HEK293 (cell line): ENCODE results near the gene ABHD8.
A peak's percentile ranks its signal among the peaks of the same experiment; 100 is the strongest.
"Not testable (repeated sequence)": the region's sequence is repeated elsewhere in the genome, so short reads cannot be mapped to it uniquely, and the experiment has no call there.

Experiments used
- CTCF ChIA-PET: fragments of 350-600 bp; formaldehyde crosslinking; extraction: SDS; loops from one replicate; lab custom pipeline; 2021; ENCODE audit warnings: antibody characterized with exemption; lab: Yijun Ruan, JAX
- POLR2A ChIA-PET: fragments of 300-600 bp; formaldehyde crosslinking; extraction: SDS; loops from one replicate; lab custom pipeline; 2020; ENCODE audit warnings: antibody characterized with exemption, inconsistent platforms; lab: Yijun Ruan, JAX
- H3K27ac ChIP-seq: fragments of 200-500 bp; sonication (Bioruptor generic); 2 replicates; pipeline ENCODE4 v1.5.1; 2014; ENCODE audit warnings: low read depth, low read length, control low read depth, inconsistent platforms; ENCODE audit errors: extremely low read depth
- H3K36me3 ChIP-seq, 2 experiments: fragments of 200-500 bp in 1 of 2; sonication (Bioruptor generic) in 1 of 2; 1 replicate in 1 of 2; 2 replicates in 1 of 2; pipeline ENCODE4 v1.5.1; 2014 to 2017; ENCODE audit warnings: inconsistent platforms in 2 of 2, low read length in 2 of 2; ENCODE audit not compliant: control insufficient read depth in 2 of 2, insufficient read depth in 1 of 2
- H3K4me1 ChIP-seq: fragments of 200-500 bp; sonication (Bioruptor generic); 2 replicates; pipeline ENCODE4 v1.5.1; 2014; ENCODE audit warnings: mild to moderate bottlenecking, low read length, inconsistent platforms; ENCODE audit not compliant: control insufficient read depth, insufficient read depth
- H3K4me3 ChIP-seq: 2 replicates; pipeline ENCODE4 v1.5.1; 2011; ENCODE audit warnings: low read depth, mild to moderate bottlenecking, control low read depth, low read length, moderate library complexity
- H3K9me3 ChIP-seq: fragments of 200-500 bp; sonication (Bioruptor generic); 2 replicates; pipeline ENCODE4 v1.5.1; 2014; ENCODE audit warnings: low read depth, low read length, inconsistent platforms; ENCODE audit not compliant: control insufficient read depth, insufficient read depth
- HIC1 ChIP-seq: fragments of 450-650 bp; formaldehyde crosslinking; IDR thresholded peaks from 2 replicates; pipeline ENCODE4 v1.5.1; 2016; ENCODE audit warnings: missing biosample characterization, missing genetic modification characterization
- KLF1 ChIP-seq: fragments of 450-650 bp; formaldehyde crosslinking; IDR thresholded peaks from 2 replicates; pipeline ENCODE4 v1.5.1; 2016; ENCODE audit warnings: missing biosample characterization, missing genetic modification characterization
- KLF10 ChIP-seq: fragments of 450-650 bp; IDR thresholded peaks from 2 replicates; pipeline ENCODE4 v1.5.1; 2018; ENCODE audit warnings: missing biosample characterization, mild to moderate bottlenecking, missing genetic modification characterization
- KLF16 ChIP-seq: fragments of 450-650 bp; formaldehyde crosslinking; IDR thresholded peaks from 2 replicates; pipeline ENCODE4 v1.5.1; 2017; ENCODE audit warnings: missing biosample characterization, missing genetic modification characterization
- KLF8 ChIP-seq: fragments of 450-650 bp; formaldehyde crosslinking; IDR thresholded peaks from 2 replicates; pipeline ENCODE4 v1.5.1; 2016; ENCODE audit warnings: missing biosample characterization, missing genetic modification characterization
- KLF9 ChIP-seq: fragments of 450-650 bp; formaldehyde crosslinking; IDR thresholded peaks from 2 replicates; pipeline ENCODE4 v1.5.1; 2016; ENCODE audit warnings: missing biosample characterization, missing genetic modification characterization, low read depth
- OSR2 ChIP-seq: fragments of 450-650 bp; formaldehyde crosslinking; IDR thresholded peaks from 2 replicates; pipeline ENCODE4 v1.5.1; 2016; ENCODE audit warnings: missing biosample characterization, missing genetic modification characterization
- PRDM1 ChIP-seq: fragments of 450-650 bp; formaldehyde crosslinking; IDR thresholded peaks from 2 replicates; pipeline ENCODE4; 2016; ENCODE audit warnings: missing biosample characterization, missing genetic modification characterization
- REPIN1 ChIP-seq: fragments of 450-650 bp; formaldehyde crosslinking; IDR thresholded peaks from 2 replicates; pipeline ENCODE4 v1.5.1; 2017; ENCODE audit warnings: missing biosample characterization, missing genetic modification characterization, low read depth
- SP3 ChIP-seq: fragments of 450-650 bp; formaldehyde crosslinking; IDR thresholded peaks from 2 replicates; pipeline ENCODE4 v1.5.1; 2016; ENCODE audit warnings: missing biosample characterization, missing genetic modification characterization
- ZBTB8A ChIP-seq: fragments of 450-650 bp; formaldehyde crosslinking; IDR thresholded peaks from 2 replicates; pipeline ENCODE4 v1.5.1; 2016; ENCODE audit warnings: missing biosample characterization, missing genetic modification characterization
- ZIC2 ChIP-seq: fragments of 450-650 bp; formaldehyde crosslinking; IDR thresholded peaks from 2 replicates; pipeline ENCODE4 v1.5.1; 2016; ENCODE audit warnings: missing biosample characterization, missing genetic modification characterization
- ZNF10 ChIP-seq: fragments of 450-650 bp; formaldehyde crosslinking; IDR thresholded peaks from 2 replicates; pipeline ENCODE4 v1.5.1; 2017; ENCODE audit warnings: missing biosample characterization, missing genetic modification characterization
- ZNF132 ChIP-seq: fragments of 450-650 bp; formaldehyde crosslinking; IDR thresholded peaks from 2 replicates; pipeline ENCODE4 v1.5.1; 2017; ENCODE audit warnings: missing biosample characterization, missing genetic modification characterization, borderline replicate concordance
- ZNF510 ChIP-seq: fragments of 450-650 bp; formaldehyde crosslinking; IDR thresholded peaks from 2 replicates; pipeline ENCODE4 v1.5.1; 2018; ENCODE audit warnings: mild to moderate bottlenecking, missing genetic modification characterization, missing biosample characterization; ENCODE audit not compliant: insufficient replicate concordance
- ZNF560 ChIP-seq: fragments of 450-650 bp; formaldehyde crosslinking; IDR thresholded peaks from 2 replicates; pipeline ENCODE4 v1.5.1; 2017; ENCODE audit warnings: missing biosample characterization, missing genetic modification characterization, borderline replicate concordance
- ZNF600 ChIP-seq: fragments of 450-650 bp; formaldehyde crosslinking; IDR thresholded peaks from 2 replicates; pipeline ENCODE4 v1.5.1; 2016; ENCODE audit warnings: missing biosample characterization, missing genetic modification characterization
- ZNF654 ChIP-seq: fragments of 450-650 bp; formaldehyde crosslinking; IDR thresholded peaks from 2 replicates; pipeline ENCODE4 v1.5.1; 2016; ENCODE audit warnings: low read depth, missing biosample characterization, missing genetic modification characterization
- ZNF677 ChIP-seq: fragments of 450-650 bp; IDR thresholded peaks from 2 replicates; pipeline ENCODE4 v1.5.0; 2018; ENCODE audit warnings: missing biosample characterization, mild to moderate bottlenecking, missing genetic modification characterization, moderate library complexity
- ZNF776 ChIP-seq: fragments of 450-650 bp; formaldehyde crosslinking; IDR thresholded peaks from 2 replicates; pipeline ENCODE4 v1.5.0; 2017; ENCODE audit warnings: missing biosample characterization, missing genetic modification characterization, borderline replicate concordance

The ABHD8 gene

GRCh38 chr19:17296273-17296672 is 7.0 kb downstream of the ABHD8 start:
- Histone ChIP-seq H3K36me3 (peaks cover 0 to 53% of the 10 kb centered on the region in 2 experiments; a peak in 2 of 3 replicates), H3K4me1 (no peaks in the 10 kb centered on the region), H3K9me3 (no peaks in the 10 kb centered on the region), H3K27ac (no peak overlapping the region), H3K4me3 (no peak overlapping the region)
- POLR2A ChIA-PET, result interaction anchor here (0.6 kb wide), 1 partner anchor 9 kb away, joined by 3 read pairs; no protein-coding TSS in a partner anchor
- TF ChIP-seq ZNF654 (tag by site-specific recombination), result peak; percentile 40
- TF ChIP-seq OSR2, result peak; percentile 15; the same call in 1 of the 2 replicates
- no peak for TF ChIP-seq ZNF776
- no peak for TF ChIP-seq REPIN1 (tag by site-specific recombination)
- TF ChIP-seq ZNF600 (tag by site-specific recombination), result peak; percentile 70
- TF ChIP-seq PRDM1 (tag by site-specific recombination), result peak; percentile 34; the same call in 1 of the 2 replicates
- TF ChIP-seq ZNF510, result no peak
- TF ChIP-seq ZNF10, result 0 out of 2 replicates have a peak, but pooled peaks have one; percentile 11
- CTCF ChIA-PET, result interaction anchor here (0.6 to 2.1 kb wide), 5 partner anchors 9 to 233 kb away, joined by 3 to 10 read pairs (median 4); partner anchors contain the start of gene MRPL34

- not testable (repeated sequence) for H3K4me3 ChIP-seq, H3K9me3 ChIP-seq, H3K4me1 ChIP-seq, H3K27ac ChIP-seq
- POLR2A ChIA-PET, result interaction anchor here (1.5 kb wide), 1 partner anchor 7 kb away, joined by 3 read pairs; the partner anchor contains the start of gene ABHD8
- CTCF ChIA-PET, result interaction anchor here (2.1 kb wide), 1 partner anchor 90 kb away, joined by 10 read pairs; no protein-coding TSS in a partner anchor
- peaks cover 0 to 46% of the 10 kb centered on the region in 2 experiments; a peak in 2 of 3 replicates for H3K36me3 ChIP-seq
Observed at GRCh38 chr19:17295551-17295950, 7.7 kb downstream of the ABHD8 start.

GRCh38 chr19:17294051-17294891 is 9.0 kb downstream of the ABHD8 start:
- Histone ChIP-seq H3K4me1 (no peaks in the 10 kb centered on the region), H3K27ac (no peak overlapping the region), H3K9me3 (no peaks in the 10 kb centered on the region), H3K4me3 (no peak overlapping the region), H3K36me3 (peaks cover 0 to 40% of the 10 kb centered on the region in 2 experiments; a peak in 2 of 3 replicates)
- TF ChIP-seq SP3 (peak; percentile 76), ZNF560 (tag by site-specific recombination) (no peak), ZNF776 (no peak), ZNF10 (no peak), ZNF132 (tag by site-specific recombination) (no peak), HIC1 (tag by site-specific recombination) (peak; percentile 70; the same call in 1 of the 2 replicates), ZBTB8A (tag by site-specific recombination) (peak; percentile 18; the same call in 1 of the 2 replicates), ZIC2 (tag by site-specific recombination) (0 out of 2 replicates have a peak, but pooled peaks have one; percentile 17), KLF9 (peak; percentile 100), KLF16 (tag by site-specific recombination) (peak; percentile 49; the same call in 1 of the 2 replicates), KLF10 (tag by site-specific recombination) (peak; percentile 63; the same call in 1 of the 2 replicates), KLF1 (tag by site-specific recombination) (peak; percentile 72), KLF8 (peak; percentile 43; the same call in 1 of the 2 replicates), ZNF677 (no peak)
- POLR2A ChIA-PET, result interaction anchor here (1.4 to 1.5 kb wide), 2 partner anchors 9 to 11 kb away, joined by 3 read pairs; partner anchors contain the start of genes ABHD8 and MRPL34
- CTCF ChIA-PET, result interaction anchor here (0.6 to 1.0 kb wide), 2 partner anchors 10 to 91 kb away, joined by 4 to 5 read pairs; no protein-coding TSS in a partner anchor
